Measurements from ENCODE around the gene SLC37A2. TPM values are rescaled to one million over a fixed set of nuclear protein-coding genes. Genes with fewer than 3 reads are reported as not detected.

SLC37A2 gene
- total RNA-seq, 1 donor: 1.7 TPM

- H3K4me3 ChIP-seq (ENCODE audit: low read depth, low read length): no peak overlapping the region
- DNase-seq (ENCODE audit: low read depth): peak; percentile 83
- TF ChIP-seq, protein P1, sequence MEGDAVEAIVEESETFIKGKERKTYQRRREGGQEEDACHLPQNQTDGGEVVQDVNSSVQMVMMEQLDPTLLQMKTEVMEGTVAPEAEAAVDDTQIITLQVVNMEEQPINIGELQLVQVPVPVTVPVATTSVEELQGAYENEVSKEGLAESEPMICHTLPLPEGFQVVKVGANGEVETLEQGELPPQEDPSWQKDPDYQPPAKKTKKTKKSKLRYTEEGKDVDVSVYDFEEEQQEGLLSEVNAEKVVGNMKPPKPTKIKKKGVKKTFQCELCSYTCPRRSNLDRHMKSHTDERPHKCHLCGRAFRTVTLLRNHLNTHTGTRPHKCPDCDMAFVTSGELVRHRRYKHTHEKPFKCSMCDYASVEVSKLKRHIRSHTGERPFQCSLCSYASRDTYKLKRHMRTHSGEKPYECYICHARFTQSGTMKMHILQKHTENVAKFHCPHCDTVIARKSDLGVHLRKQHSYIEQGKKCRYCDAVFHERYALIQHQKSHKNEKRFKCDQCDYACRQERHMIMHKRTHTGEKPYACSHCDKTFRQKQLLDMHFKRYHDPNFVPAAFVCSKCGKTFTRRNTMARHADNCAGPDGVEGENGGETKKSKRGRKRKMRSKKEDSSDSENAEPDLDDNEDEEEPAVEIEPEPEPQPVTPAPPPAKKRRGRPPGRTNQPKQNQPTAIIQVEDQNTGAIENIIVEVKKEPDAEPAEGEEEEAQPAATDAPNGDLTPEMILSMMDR (IDR thresholded peaks at IDR 0.05; ENCODE audit: insufficient read depth, low read depth, low read length): no peak
These were observed 19.7 kb downstream of the SLC37A2 start for GRCh38 chr11:125082611-125083311.

GRCh38 chr11:125083312-125084056 is 20.4 kb downstream of the SLC37A2 start:
- no peak for DNase-seq (ENCODE audit: low read depth)
- TF ChIP-seq, protein P1 (IDR thresholded peaks at IDR 0.05; ENCODE audit: insufficient read depth, low read depth, low read length): no peak

DNA sequence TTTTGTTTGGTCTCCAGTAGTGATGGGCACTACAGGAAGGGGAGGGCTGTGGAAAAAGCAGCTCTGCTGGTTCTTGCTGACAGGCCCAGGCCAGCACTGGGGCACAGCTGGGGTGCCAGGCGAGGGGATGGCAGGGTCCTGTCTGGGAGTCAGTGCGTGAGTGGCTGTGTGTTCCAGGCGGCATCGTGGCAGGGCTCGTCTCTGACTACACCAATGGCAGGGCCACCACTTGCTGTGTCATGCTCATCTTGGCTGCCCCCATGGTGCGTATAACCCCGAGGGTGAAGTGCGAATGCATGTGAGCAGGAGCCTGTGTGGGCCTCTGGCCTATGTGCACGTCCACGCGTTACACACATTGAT is 20.9 kb downstream of the SLC37A2 start:
- TF ChIP-seq, protein P1 (IDR thresholded peaks at IDR 0.05; ENCODE audit: insufficient read depth, low read depth, low read length): no peak
- DNase-seq (ENCODE audit: low read depth): no peak
- no peak overlapping the region for H3K4me3 ChIP-seq (ENCODE audit: low read depth, low read length)

More at GRCh38 chr11:125083312-125084056, 20.4 kb downstream of the SLC37A2 start:
- no peak overlapping the region for H3K4me3 ChIP-seq (ENCODE audit: low read depth, low read length)

GRCh38 chr11:125084761-125085231 is 21.7 kb downstream of the SLC37A2 start:
- TF ChIP-seq, protein P1 (IDR thresholded peaks at IDR 0.05; ENCODE audit: insufficient read depth, low read depth, low read length): no peak
- H3K4me3 ChIP-seq (ENCODE audit: low read depth, low read length): no peak overlapping the region
- no peak for DNase-seq (ENCODE audit: low read depth)

GRCh38 chr11:125085301-125086081 is 22.4 kb downstream of the SLC37A2 start:
- H3K4me3 ChIP-seq (ENCODE audit: low read depth, low read length): no peak overlapping the region
- no peak for DNase-seq (ENCODE audit: low read depth)
- TF ChIP-seq, protein P1 (IDR thresholded peaks at IDR 0.05; ENCODE audit: insufficient read depth, low read depth, low read length): no peak

DNA sequence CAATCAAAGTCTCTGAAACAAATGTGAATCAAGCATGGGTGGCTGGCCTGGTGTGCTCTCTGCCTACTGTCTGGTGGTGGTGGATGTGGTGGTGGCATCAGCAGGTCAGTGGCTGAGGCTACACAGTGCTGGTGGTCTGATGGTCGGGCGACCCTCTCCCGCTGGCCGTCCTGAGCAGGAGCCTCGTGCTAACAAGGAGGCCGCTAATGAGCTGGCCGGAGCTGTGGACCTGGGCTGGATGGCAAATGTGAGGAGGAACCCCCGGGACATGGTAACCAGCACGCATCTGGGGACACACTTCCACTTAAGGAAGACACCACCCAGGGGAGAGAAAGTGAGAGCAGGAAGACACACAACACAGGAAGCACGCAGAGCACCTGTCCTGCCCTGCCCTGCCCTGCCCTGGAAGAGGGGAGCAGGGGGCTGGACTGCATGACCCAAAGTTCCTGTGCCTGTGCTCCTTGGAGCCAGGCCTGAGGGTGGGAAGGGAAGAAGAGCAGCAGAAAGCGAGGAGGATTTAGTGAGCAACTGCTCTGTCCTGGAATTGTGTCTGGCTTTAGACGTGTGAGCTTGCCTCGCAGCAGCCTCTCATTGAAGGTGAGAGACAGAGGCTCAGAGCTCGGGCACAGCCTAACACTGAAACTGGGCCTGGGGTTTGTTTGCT is 23.7 kb downstream of the SLC37A2 start:
- no peak overlapping the region for H3K4me3 ChIP-seq (ENCODE audit: low read depth, low read length)
- TF ChIP-seq, protein P1 (IDR thresholded peaks at IDR 0.05; ENCODE audit: insufficient read depth, low read depth, low read length): no peak
- DNase-seq (ENCODE audit: low read depth): no peak

All from fibroblast of villous mesenchyme (primary cell).